Mesenteric fat pad (tissue), 1 donor: ENCODE data around the gene EEF1E1. TPM values are rescaled to one million over a fixed set of nuclear protein-coding genes. Genes with fewer than 3 reads are reported as not detected.
"Not testable (repeated sequence)": the region's sequence is repeated elsewhere in the genome, so short reads cannot be mapped to it uniquely, and the experiment has no call there.

Source experiments
- DNase-seq: peaks from one replicate; pipeline ENCODE4 v3.0.0-alpha.2; 2020; ENCODE audit warnings: low spot score
- total RNA-seq: library from RNA; stranded (reverse); fragmentation: NEBNext Ultra II Directional; extraction: Animal tissue kit (Norgen Biotek cat#: 25700); gene quantifications from one replicate; pipeline ENCODE4 v1.2.1, GENCODE V29; 2021
- donor health status: DM: yes; HTN: yes; CAD: no.

Gene EEF1E1
- total RNA-seq, 1 donor from 2014 or later = 12.7 TPM

- DNase-seq = peak; percentile 97
Measured at GRCh38 chr6:8063761-8064637, 38.3 kb downstream of the EEF1E1 start, which contains the start of gene BLOC1S5. Gene BLOC1S5 (minus strand): TSS chr6:8064389. CDS start chr6:8064376, 13 bp downstream.

GRCh38 chr6:8061736-8062135, 40.6 kb downstream of the EEF1E1 start:
- no peak for DNase-seq

GRCh38 chr6:8060346-8060745, 42.0 kb downstream of the EEF1E1 start:
- DNase-seq = no peak

GRCh38 chr6:8059129-8059528, 43.2 kb downstream of the EEF1E1 start:
- DNase-seq = no peak

- DNase-seq = no peak
Measured at GRCh38 chr6:8057793-8058192, 44.6 kb downstream of the EEF1E1 start.

GRCh38 chr6:8057263-8057662, 45.1 kb downstream of the EEF1E1 start:
- no peak for DNase-seq

- no peak for DNase-seq
Measured at GRCh38 chr6:8054276-8054675, 48.1 kb downstream of the EEF1E1 start.

GRCh38 chr6:8047541-8048292, 54.6 kb downstream of the EEF1E1 start:
- DNase-seq = no peak

GRCh38 chr6:8045769-8046168, 56.6 kb downstream of the EEF1E1 start:
- DNase-seq = not testable (repeated sequence)

GRCh38 chr6:8043221-8043620, 59.1 kb downstream of the EEF1E1 start:
- DNase-seq = no peak

GRCh38 chr6:8041913-8042583, 60.3 kb downstream of the EEF1E1 start:
- DNase-seq = no peak

GRCh38 chr6:8034107-8034506, 68.2 kb downstream of the EEF1E1 start:
- not testable (repeated sequence) for DNase-seq

- DNase-seq = no peak
Measured at GRCh38 chr6:8030920-8031319, 71.4 kb downstream of the EEF1E1 start.

Other genes with a start within 250 kb of the EEF1E1 start
- 153 TPM for gene TXNDC5, start 191.8 kb downstream of the EEF1E1 start, total RNA-seq
- gene BLOC1S5, start 38.2 kb downstream of the EEF1E1 start, total RNA-seq = 10.2 TPM